ENCODE results near the gene TNFRSF25.

GRCh38 chr1:6491480-6491962 is 25.5 kb upstream of the TNFRSF25 start, which contains the start of gene PLEKHG5:
- TF ChIP-seq CTCF (IDR thresholded peaks at IDR 0.05; ENCODE audit: low read length) (no peak), EZH2 (IDR thresholded peaks at IDR 0.05; ENCODE audit: borderline replicate concordance, low read length) (no peak)

Data from OCI-LY1 (cell line).